GM19438 (cell line): ENCODE results near the gene OR2AG1.
"Not testable (repeated sequence)": the region's sequence is repeated elsewhere in the genome, so short reads cannot be mapped to it uniquely, and the experiment has no call there.

ENCODE experiments used
- ATAC-seq: cut with Tn5 transposase; IDR thresholded peaks from one replicate; pipeline ENCODE4 v1.9.1; 2021; ENCODE audit warnings: low read depth; ENCODE audit not compliant: unreplicated experiment

OR2AG1 gene

DNA sequence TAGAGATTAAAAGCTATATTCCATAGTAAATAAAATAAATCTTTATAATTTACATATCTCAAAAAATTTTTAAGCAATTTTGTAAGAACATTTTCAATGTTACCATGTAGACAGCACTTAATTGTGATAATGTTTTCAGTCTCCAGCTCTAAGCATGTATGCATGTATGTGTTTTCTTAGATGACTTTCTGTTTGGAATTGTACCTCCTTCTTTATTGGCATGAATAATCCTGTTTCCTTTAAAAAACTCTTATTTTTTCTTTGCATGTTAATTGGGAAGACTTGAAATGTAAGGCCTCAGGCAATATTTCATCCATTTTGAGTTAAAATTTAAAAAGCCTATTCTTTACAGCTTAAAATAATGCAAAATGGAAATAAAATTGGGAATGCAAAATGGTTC is 2.0 kb upstream of the OR2AG1 start:
- ATAC-seq = no peak

- no peak for ATAC-seq
Observed at GRCh38 chr11:6790546-6790945, 7.7 kb downstream of the OR2AG1 start.

DNA sequence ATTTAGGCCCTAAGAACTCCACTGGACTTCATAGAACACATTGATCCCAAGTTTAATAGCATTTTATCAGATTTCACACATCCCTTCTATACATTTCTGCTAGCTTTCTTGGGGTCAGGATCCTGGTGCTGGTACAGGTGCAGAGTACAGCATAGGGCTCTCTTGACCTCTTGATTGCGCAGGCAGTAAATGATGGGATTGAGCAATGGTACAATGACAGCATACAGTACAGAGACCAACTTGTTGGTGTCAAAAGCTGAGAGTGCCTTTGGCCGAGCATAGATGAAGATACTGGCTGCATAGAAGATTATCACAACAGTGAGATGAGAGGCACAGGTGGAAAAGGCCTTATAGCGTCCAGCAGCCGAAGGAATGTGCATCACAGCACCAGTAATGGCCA is 11.8 kb downstream of the OR2AG1 start:
- ATAC-seq = no peak

GRCh38 chr11:6799402-6799801 is 16.6 kb downstream of the OR2AG1 start, which contains the start of gene OR6A2:
Gene OR6A2, minus strand, starts transcription at chr11:6799689. Its CDS starts 3,981 bp downstream, at chr11:6795708.
- ATAC-seq = no peak

GRCh38 chr11:6801075-6801474 is 18.3 kb downstream of the OR2AG1 start:
- not testable (repeated sequence) for ATAC-seq

DNA sequence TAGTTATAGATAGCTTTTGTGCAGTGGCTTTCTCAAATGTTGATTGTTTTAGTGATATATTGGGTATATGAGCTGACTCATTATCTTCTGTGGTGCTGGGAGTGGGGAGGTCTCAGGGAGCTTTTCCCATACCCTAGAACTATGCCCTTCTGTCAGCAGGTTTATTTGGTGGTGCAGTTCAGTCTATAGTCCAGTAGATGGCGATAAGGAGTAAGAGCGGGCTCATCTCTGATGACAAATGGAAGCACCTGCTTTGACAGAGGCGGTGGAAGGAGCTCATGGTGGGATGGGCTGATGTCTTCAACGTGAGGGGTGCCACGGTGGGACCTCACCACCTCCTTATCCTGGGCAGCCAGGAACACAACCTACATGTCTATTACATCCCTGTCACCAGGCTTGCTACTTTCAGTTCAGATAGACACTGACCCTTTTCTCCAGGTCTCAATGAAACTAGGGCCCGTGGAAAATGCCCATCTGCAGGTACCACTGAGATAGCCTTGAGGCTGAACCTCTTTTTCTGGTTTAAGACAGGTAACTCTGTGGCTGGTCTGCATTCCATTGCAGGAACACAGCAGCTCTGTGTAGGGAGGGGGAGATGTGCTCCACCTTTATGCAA is 29.7 kb downstream of the OR2AG1 start:
- no peak for ATAC-seq

DNA sequence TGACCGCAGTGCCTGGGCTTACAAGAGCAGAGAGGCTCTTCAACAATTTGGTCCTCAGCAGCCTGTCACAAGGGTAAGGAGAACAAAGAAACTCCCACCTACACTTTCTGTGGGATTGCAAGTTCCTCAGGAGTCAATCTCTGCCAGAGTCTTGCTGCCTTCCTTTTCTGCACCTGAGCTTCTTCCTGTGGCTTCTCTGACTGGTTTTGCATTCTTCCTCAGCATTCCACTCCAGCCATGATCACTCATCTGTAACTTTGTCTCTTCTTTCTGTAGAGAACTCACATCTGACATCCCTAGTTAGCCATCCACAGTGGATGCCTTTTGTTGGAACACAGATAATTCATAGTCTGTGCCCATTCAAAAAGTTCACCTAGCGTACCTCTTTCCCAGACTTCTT is 30.8 kb downstream of the OR2AG1 start:
- ATAC-seq = no peak

DNA sequence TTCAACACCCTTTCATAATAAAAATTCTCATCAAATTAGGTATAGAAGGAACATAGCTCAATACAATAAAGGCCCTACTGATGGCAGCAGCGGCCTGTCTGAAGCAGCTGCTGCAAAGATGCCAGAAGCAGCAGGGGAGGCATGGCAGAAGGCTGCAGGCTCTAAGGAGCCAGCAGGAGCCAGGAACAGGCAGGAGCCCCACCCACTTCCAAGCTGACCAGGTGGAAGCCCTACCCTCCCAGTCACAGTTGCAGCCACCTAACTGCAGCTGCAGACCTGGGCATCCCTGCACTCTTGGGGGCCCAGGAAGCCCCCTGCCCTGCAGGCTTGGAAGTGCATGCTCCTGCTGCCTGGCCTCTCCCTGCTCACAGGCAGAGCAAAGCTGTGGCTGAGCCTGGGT is 34.9 kb downstream of the OR2AG1 start:
- no peak for ATAC-seq

GRCh38 chr11:6818967-6819366 is 36.1 kb downstream of the OR2AG1 start:
- ATAC-seq = no peak

- ATAC-seq = no peak
Observed at GRCh38 chr11:6824136-6824823, 41.5 kb downstream of the OR2AG1 start.

GRCh38 chr11:6825231-6825744 is 42.5 kb downstream of the OR2AG1 start:
- no peak for ATAC-seq

DNA sequence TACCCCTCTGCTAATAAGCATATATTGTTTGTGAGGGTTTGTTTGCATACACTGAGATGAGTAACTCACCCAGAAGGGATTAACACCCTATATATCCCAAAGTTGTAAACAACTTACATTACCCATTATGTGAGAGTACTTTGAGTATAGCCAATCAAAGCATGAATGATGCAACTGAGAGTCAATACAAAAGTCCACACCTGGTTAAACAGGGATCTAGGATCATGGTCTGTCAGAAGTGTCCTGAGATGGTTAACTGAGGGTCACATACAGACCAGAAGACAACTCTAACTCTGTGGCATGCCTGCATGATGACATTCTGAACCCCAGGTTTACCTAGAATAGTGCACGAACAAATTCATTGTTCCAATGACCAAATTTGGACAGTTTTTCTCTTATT is 45.3 kb downstream of the OR2AG1 start:
- no peak for ATAC-seq

DNA sequence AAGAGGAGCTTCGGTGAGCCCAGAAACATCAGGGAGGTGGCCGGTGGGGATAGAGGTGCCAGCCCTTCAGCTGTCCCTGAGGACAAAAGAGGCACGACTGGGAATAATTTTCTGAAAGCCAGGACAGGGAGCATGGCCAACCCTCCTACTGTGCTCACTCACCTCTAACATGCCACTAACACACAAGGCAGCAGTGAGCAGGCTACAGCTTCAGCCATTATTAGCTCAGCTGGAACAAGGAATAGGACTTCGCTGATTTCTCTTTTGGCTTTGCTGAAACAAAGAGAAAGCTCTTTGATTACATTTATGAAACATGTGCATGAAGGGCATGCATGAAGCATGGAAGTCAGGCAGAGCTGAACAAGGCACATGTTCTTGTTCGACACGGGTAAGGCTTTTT is 50.5 kb downstream of the OR2AG1 start:
- no peak for ATAC-seq

DNA sequence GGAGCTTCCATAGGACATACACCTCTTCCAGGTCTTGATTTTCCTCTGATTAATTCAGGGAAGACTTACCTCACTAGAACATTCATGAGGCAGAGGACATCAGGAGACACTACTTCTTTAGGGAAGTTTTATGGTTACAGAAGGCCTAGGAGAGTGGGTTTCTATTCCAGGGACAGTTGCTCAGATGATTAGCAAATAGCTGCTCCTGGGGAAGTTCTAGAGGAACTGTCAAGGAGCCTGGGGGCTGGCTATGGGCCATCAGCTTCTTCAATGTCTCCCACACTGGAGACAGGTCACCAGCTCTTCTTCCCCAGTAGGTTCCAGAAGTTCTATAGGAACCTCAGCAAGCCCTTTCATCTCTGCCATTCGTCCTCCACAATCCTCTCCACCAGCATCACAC is 51.2 kb downstream of the OR2AG1 start:
- no peak for ATAC-seq
